Osteoblast (primary cell): ENCODE data around the gene EMILIN3. TPM values are rescaled to one million over a fixed set of nuclear protein-coding genes. Genes with fewer than 3 reads are reported as not detected.

Experiments used
- DNase-seq: peaks from one replicate; pipeline ENCODE4 v3.0.0; 2011; ENCODE audit warnings: low spot score, mixed read lengths; ENCODE audit not compliant: insufficient read length; ENCODE audit errors: missing footprints
- H2AFZ ChIP-seq: 2 replicates; pipeline ENCODE4 v1.6.0; 2011; ENCODE audit warnings: mild to moderate bottlenecking, low read length
- H3K27ac ChIP-seq: 2 replicates; pipeline ENCODE4 v1.5.1; 2011; ENCODE audit warnings: mild to moderate bottlenecking, low read depth, low read length, moderate library complexity
- H3K27me3 ChIP-seq: 2 replicates; pipeline ENCODE4 v1.6.0; 2012; ENCODE audit warnings: mild to moderate bottlenecking, control low read depth, inconsistent platforms, low read length, moderate library complexity; ENCODE audit not compliant: insufficient read depth
- H3K36me3 ChIP-seq: 2 replicates; pipeline ENCODE4 v1.5.1; 2011; ENCODE audit warnings: mild to moderate bottlenecking, low read length, control low read depth, moderate library complexity; ENCODE audit not compliant: insufficient read depth
- H3K4me1 ChIP-seq: 2 replicates; pipeline ENCODE4 v1.5.1; 2011; ENCODE audit warnings: mild to moderate bottlenecking, low read length, control low read depth, moderate library complexity; ENCODE audit not compliant: insufficient read depth
- H3K4me2 ChIP-seq: 2 replicates; pipeline ENCODE4 v1.6.0; 2011; ENCODE audit warnings: mild to moderate bottlenecking, low read length; ENCODE audit not compliant: insufficient read depth
- H3K4me3 ChIP-seq: fragments of 200-600 bp; sonication (generic); 3 replicates; pipeline ENCODE4 v1.5.1; 2012; ENCODE audit warnings: mild to moderate bottlenecking, low read length, inconsistent platforms; ENCODE audit not compliant: insufficient read depth
- H3K79me2 ChIP-seq: 2 replicates; pipeline ENCODE4 v1.6.0; 2012; ENCODE audit warnings: mild to moderate bottlenecking, low read length, control low read depth, inconsistent platforms; ENCODE audit not compliant: insufficient read depth
- H3K9me3 ChIP-seq: 2 replicates; pipeline ENCODE4 v1.5.1; 2011; ENCODE audit warnings: low read depth, low read length, control low read depth
- H4K20me1 ChIP-seq: 2 replicates; pipeline ENCODE4 v1.6.0; 2012; ENCODE audit warnings: mild to moderate bottlenecking, low read length, control low read depth; ENCODE audit not compliant: insufficient read depth
- CTCF ChIP-seq: IDR thresholded peaks from 2 replicates; pipeline ENCODE4 v1.5.1; 2011; ENCODE audit warnings: mild to moderate bottlenecking, low read depth, low read length, moderate library complexity; ENCODE audit errors: extremely low read depth
- total RNA-seq: library from RNA; depleted of rRNA; stranded (reverse); fragments of >200 nt; gene quantifications from 2 replicates; pipeline ENCODE4 v1.2.3, GENCODE V29; 2012

EMILIN3 gene
- total RNA-seq, 1 donor, result not detected

DNA sequence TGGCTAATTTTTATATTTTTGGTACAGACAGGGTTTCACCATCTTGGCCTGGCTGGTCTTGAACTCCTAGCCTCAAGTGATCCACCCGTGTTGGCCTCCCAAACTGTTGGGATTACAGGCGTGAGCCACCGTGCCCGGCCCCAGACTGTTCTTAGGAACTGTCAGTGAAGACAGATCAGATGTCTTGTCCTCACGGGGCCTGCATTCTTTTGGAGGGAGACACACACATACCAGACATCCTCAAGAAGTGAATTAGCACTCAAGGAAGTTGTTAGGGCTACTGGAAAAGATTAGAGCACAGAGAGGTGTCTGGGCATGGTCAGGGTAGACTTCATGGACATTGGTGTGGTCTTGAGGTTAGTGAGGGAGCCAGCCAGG is 36.3 kb downstream of the EMILIN3 start:
- H3K4me2 ChIP-seq, result no peak overlapping the region
- H3K4me1 ChIP-seq, result peaks cover 19% of the 10 kb centered on the region
- no peaks in the 10 kb centered on the region for H3K27me3 ChIP-seq
- no peak for TF ChIP-seq CTCF
- H2AFZ ChIP-seq, result peak overlapping the region; percentile 75
- H3K79me2 ChIP-seq, result no peaks in the 10 kb centered on the region
- H4K20me1 ChIP-seq, result no peaks in the 10 kb centered on the region
- H3K27ac ChIP-seq, result peak overlapping the region; percentile 94
- no peak overlapping the region for H3K4me3 ChIP-seq
- H3K36me3 ChIP-seq, result no peaks in the 10 kb centered on the region
- DNase-seq, result peak; percentile 35
- H3K9me3 ChIP-seq, result no peaks in the 10 kb centered on the region

DNA sequence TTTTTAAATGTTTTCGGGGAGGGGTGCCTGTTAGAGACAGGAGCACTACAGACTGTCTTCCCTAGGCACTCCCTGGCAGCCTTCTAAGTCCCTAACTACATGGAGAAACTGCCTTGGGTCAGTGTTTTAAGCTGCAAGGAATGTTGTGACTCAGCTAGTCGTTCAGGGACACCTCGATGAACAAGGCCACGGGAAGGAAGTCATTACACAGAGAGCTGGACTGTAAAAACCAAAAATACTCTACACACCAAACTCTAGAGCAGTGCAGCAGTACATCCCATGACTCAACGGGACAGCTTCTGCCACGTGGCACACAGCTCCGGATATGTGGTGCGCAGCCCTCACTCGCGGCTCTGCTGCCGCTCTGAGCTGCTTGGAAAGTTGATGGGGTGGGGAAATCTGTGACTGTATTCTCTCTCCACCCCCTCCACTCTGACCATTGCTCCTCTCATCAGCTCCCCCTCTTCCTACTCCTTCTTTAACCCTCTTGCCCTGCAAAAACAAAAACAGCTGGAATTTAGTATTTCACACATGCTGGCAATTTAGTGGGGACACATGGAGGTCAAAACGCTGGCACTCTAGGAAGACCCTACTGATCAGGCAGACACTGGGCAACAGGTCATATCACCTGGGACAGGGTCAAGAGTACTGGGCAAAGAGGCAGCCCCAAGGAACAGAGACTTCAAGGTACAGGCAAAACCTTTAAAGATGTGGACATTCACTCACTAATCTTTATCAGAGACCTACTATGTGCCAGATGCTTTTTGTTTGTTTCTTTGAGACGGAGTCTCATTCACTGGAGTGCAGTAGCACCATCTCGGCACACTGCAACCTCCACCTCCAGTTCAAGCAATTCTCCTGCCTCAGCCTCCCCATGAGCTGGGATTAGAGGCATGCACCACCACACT is 36.9 kb downstream of the EMILIN3 start:
- peak; percentile 97 for DNase-seq
- Histone ChIP-seq H3K36me3 (no peaks in the 10 kb centered on the region), H4K20me1 (no peaks in the 10 kb centered on the region), H3K79me2 (no peaks in the 10 kb centered on the region), H3K27ac (peak overlapping the region; percentile 94), H3K4me3 (peak overlapping the region; percentile 45), H3K27me3 (no peaks in the 10 kb centered on the region), H3K9me3 (no peaks in the 10 kb centered on the region), H3K4me2 (peak overlapping the region; percentile 75), H3K4me1 (peaks cover 19% of the 10 kb centered on the region), H2AFZ (peak overlapping the region; percentile 87)
- TF ChIP-seq CTCF, result no peak

DNA sequence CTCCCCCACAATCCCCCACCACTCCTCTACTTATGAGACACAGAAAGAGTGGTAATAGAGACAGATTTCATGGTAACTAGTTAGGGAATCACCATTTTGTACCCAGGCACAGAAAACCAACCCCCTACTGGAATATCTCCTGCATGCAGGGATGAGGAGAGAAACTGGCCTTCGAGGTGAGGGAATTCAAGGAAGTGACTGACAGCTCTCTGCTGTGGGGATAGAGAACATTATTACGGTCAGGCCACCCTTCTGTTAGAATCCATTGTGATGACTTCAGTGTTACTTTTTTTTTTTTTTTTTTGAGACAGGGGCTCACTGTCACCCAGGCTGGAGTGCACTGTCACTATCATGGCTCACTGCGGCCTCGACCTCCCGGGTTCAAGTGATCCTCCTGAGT is 39.4 kb downstream of the EMILIN3 start:
- Histone ChIP-seq H3K27ac (no peak overlapping the region), H3K79me2 (no peaks in the 10 kb centered on the region), H3K4me2 (no peak overlapping the region), H3K4me3 (no peak overlapping the region), H3K27me3 (no peaks in the 10 kb centered on the region), H3K4me1 (peaks cover 19% of the 10 kb centered on the region), H4K20me1 (no peaks in the 10 kb centered on the region), H3K36me3 (no peaks in the 10 kb centered on the region), H2AFZ (peak overlapping the region; percentile 75), H3K9me3 (no peaks in the 10 kb centered on the region)
- no peak for DNase-seq
- TF ChIP-seq CTCF, result no peak

GRCh38 chr20:41320976-41321375 is 45.6 kb downstream of the EMILIN3 start:
- DNase-seq, result no peak
- Histone ChIP-seq H2AFZ (no peak overlapping the region), H4K20me1 (no peaks in the 10 kb centered on the region), H3K4me2 (no peak overlapping the region), H3K36me3 (no peaks in the 10 kb centered on the region), H3K4me1 (peaks cover 11% of the 10 kb centered on the region), H3K27ac (no peak overlapping the region), H3K79me2 (peaks cover 3% of the 10 kb centered on the region), H3K27me3 (no peaks in the 10 kb centered on the region), H3K4me3 (no peak overlapping the region), H3K9me3 (no peaks in the 10 kb centered on the region)
- no peak for TF ChIP-seq CTCF
